Activated CD4-positive, alpha-beta T cell treated with anti-CD3 and anti-CD28 coated beads for 4 hours (primary cell): ENCODE results near the gene ZNF777.
"Not testable (repeated sequence)": the region's sequence is repeated elsewhere in the genome, so short reads cannot be mapped to it uniquely, and the experiment has no call there.

Experiments
- DNase-seq, 2 donors: peaks; one replicate each; pipeline ENCODE4 v3.0.0-alpha.2; 2020

Gene ZNF777

DNA sequence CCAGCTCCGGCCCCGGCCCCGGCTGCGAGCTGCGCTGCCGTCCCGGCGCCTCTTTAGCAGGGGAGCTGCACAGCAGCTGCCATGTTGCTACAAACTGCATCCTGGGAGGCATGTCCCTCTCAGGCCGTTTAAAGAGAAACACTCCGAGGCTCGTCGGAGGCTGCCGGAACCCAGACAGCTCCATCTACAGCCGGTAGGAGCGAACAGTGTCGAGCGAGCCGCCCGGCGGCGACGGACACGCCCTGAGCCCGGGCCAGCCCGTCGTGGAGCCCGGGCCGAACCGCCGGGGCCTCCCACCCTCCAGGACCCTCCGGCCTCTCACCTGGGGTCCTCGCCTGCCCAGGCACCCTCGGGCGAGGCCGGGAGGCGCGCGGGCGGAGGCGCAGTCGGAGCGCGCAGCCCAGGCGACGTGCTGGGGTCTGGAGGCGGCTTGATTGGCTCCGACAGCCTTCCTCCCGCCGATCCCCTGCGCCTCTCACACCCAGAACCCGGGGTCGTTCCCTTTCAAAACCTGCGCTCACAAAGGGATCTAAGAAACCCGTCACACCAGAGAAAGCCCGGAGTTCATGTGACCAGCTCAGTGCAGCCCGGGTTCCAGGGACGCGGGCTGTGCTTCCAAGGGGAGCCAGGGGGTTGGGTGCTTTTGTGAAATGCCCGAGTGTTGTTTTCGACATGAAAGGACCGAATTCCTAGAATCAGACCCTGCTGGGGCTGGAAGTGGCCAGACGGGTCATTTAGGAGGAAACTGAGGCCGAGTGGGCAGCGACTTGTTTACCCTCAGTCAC is at the start of gene ZNF777:
Gene ZNF777, minus strand, starts transcription at position 570 of the 785 bp plus-strand sequence. CDS start 5,040 bp downstream, outside the sequence.
- peak; percentile 76 to 79 for DNase-seq

DNA sequence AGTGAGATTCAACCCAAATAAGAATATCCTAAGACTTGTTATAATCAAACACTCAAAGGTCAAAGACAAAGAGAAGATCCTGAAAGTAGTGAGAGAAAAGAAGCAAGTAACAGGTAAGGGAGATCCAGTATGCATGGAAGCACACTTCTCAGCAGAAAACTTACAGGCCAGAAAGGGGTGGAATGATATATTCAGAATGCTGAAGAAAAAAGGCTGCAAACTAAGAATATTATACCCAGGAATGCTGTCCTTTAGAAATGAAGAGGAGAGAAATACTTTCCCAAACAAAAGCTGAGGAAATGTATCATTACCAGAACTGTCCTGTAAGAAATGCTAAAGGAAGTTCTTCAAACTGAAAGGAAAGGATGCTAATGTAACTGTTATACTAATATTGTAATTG is 49.4 kb upstream of the ZNF777 start:
- DNase-seq, result no peak

DNA sequence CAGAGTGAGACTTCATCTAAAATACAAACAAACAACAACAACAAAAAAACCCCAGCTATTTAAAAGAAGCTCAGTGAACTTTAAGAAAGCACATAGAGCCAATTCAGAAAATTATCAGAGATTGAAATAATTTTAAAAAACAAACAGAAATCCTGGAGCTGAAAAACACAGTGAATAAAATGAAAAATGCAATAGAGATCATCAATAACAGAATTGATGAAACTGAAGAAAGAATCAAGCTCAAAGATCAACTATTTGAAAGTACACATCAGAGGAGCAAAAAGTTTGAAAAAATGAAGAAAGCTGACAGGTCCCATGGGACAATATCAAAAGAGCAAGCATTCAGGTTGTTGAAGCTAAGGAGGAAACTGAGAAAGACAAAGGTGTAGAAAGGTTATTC is 48.9 kb upstream of the ZNF777 start:
- DNase-seq, result no peak

DNA sequence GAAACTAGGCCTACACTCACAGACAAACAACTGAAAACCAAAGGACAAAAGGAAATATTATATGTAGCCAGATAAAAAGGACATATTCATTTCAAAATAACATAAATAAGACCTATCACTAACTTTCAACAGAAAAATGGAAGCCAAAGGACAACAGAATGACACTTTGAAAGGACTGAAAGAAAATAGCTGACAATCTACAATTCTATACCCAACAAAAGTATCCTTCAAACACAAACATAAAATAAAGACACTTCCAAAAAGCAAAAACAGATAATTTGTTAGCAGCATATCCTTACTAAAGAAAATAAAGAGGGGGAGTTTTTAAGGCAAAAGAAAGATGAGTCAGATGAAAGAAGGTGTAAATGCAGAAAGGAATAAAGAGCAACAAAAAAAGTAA is 44.7 kb upstream of the ZNF777 start:
- no peak for DNase-seq

DNA sequence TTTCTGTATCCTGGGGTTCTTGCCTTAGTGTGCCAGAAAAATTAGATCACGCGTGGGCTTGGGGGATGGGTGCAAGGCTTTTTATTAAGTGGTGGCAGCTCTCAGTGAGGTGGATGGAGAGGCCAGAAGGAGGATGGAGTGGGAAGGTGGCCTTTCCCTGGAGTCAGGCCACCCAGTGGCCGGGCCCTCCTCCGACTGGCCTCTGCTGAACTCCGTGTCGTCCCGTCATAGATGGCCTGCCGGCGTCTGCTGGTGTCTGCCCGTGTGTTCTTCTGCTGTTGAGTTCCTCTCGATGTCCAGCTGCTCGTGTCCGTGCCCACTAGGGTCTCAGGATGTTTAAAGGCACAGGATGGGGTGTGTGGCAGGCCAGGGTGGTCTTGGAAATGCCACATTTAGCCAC is 40.8 kb upstream of the ZNF777 start:
- no peak for DNase-seq

DNA sequence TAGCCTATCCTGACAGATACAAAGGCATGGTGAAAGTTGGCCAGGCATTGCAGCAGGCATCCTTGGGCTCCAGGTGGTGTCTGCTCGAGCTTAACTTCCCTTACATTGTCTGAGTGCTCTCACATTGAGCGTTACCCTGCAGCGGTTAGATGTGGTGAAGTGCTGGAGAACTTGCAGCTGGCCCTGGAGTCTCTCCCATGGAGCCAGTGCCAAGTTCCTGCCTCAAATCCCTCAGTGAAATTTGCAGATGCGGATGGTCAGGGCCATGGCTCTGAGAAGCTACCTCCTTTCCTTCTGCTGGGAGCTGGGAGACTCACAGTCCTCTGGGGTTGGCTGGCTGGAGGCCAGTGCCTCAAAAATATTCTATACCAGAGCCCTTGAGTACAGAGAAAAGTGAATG is 40.0 kb upstream of the ZNF777 start:
- DNase-seq, result no peak

DNA sequence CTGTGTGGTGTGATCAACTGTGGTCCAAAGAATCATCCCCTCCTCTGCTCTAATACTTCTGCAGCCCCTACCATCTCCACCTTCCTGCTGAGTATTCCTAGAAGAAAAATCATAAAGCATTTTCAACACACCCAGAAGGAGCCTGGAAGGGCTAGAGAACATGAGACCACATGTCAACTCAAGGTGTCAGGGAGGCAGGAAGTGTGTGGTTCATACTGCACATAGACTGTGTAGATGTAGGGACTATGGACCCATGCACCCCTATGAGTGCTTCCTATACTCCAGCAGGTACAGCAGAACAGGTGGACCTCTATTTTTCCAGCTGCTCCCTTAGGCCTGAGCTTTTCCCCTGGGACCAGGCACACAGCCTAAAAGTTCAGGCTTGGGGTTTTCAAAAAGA is 39.3 kb upstream of the ZNF777 start:
- no peak for DNase-seq

DNA sequence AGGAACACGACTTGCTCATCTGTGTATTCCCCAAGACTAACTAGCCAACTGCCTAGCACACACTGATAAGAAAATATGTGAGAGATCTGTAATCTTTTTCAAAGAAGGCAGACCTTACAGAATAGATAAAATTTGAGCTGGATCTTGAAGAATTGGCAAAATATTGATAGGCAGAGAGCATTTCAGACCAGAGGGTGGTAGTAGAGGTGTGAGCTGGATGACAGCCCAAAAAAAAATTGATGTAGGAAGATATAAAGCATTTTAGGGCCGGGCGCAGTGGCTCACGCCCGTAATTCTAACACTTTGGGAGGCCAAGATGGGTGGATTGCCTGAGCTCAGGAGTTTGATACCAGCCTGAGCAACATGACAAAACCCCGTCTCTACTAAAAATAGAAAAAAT is 37.9 kb upstream of the ZNF777 start:
- no peak for DNase-seq

DNA sequence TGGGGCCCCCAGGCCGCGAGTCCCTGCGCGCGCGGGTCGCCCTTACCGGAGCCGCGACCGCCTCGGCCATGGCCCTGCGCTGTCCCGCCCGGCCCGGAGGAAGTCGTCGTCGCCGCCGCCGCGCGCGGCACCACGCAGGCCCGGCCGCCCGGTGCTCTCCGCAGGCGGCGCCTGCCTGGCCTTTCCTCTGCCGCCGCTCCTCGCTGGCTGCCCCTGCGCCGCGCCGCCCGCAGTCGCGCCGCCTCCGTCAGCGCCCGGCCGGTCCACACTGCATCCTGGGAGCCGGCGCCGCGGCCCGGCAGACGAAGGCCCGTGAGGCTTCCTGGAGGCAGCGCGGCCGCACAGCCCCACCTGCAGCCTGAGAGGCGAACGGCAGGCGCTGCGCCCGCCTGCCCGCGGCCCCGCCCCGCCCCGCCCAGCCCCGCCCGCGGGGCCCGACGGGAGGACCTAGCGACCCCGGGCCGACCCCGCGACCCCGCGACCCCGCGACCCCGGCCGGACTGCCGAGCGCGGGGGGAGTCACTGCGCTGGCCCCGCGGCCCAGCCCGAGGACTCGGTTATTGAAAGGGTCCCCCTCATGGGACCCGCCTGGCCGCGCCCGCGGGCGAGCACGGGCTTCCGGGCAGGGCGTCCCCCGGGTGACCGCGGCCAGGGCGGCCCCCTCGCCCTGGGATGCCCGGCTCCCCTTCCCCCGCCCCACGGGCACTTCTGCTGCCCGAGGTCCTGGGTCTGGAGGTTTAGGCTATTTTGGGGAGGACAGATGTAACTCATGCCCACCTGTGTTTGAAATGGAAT is 36.8 kb upstream of the ZNF777 start, which contains the start of gene ZNF746:
Gene ZNF746, minus strand, starts transcription at position 343 of the 795 bp plus-strand sequence. Its CDS starts 273 bp downstream, at position 70.
- DNase-seq, result peak; percentile 70 to 78

DNA sequence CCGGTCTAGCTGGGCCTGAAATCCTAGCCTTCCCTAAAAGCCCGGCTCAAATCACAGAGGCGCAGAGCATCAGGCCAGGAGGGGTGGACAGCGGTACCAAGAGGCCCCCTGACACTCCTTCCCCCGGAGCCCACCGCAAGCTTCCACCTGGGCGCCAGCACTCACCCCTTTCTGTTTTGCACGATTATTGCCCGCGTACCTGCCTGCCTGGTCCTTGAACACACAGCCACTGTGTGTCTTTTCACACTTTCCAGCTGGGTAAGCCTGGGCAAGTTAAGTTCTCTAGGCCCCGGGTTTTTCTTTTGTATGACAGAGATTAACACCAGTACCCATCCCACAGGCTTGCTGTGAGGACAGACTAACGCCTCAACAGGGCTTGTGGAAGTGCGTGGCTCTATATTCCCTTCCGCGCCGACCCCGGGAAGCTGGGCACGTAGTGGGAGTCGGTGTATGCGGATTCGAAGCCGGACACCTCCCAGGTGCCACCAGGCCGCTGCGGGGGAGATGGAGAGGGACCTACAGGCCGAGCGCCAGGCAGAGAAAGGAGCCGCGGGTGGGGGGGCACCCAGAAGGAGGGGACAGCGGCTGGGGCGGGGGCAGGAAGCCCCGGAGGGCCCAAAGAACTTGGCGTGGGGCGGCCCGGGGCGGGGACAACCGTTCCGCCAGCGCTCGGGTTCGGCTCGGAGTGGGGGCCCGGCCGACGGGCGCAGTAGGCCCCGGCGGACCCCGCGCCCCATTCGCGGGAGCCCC is 36.0 kb upstream of the ZNF777 start:
- DNase-seq, result peak; percentile 47 to 57

DNA sequence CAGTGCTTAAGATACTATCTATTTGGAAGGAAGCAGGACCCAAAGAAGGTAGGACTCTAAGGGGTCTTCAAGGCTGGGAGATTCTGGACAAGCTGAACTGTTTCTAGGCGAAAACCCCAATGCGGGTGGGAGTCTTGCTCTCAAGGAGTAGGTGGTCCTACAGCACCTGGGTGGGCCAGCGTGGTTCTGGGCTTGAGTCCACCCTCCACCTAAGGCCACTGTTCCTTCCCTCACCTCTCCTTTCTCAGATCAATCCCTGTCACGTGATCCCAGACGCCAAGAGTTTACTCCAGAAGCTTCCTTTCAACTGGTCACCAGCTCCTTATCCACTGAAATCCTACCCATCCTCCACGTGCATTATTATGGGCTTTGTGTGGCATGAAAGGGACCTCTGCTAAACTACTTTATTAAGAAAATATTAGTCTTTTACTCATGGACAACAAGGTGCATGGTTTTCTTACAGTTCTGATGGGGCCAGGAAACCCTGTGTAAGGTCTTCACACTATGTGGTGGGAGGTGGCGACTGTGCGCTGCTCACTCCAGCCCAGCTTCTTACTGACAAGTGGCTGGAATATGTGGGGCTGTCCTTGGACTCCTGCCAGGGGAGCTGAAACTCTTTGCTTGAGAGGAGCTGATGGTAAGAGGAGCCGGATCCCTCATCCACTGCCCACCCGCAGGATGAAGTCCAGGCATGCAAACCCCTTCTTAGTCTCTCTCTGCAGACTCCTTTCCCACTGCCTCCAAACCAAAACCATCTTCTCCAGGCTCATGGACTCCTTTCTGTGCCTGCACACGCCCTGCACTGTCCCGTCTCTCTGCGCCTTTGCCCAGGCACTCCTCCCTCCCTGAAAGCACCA is 35.2 kb upstream of the ZNF777 start:
- DNase-seq, result no peak

DNA sequence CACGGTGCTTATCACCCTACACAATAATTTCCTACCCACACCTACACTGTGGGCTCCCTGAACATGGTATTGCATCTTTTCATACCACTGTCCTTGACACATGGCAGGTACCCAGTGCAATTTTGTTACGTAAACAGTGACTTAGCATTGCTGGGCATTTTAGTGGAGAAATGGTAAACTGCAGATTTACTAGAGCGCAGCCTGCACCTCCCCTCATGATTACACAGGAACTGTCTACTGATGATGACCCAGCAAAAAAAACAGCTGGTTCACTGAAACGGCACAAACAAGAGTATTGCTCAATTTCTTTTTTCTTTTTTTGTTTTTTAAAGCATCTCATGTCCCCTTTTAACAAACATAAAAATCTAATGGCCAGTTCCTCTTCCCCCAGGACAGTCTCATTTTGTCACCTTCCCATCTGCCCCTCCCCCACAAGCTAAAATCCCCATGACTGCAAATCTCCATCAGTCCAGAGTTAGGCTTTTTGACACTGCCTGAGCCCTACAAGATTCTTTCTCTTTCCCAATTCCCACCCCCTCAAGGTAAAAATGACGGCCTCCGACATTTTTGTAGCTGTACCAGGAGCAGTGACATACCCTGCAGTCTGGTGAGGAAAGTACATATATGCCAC is 34.0 kb upstream of the ZNF777 start:
- no peak for DNase-seq

DNA sequence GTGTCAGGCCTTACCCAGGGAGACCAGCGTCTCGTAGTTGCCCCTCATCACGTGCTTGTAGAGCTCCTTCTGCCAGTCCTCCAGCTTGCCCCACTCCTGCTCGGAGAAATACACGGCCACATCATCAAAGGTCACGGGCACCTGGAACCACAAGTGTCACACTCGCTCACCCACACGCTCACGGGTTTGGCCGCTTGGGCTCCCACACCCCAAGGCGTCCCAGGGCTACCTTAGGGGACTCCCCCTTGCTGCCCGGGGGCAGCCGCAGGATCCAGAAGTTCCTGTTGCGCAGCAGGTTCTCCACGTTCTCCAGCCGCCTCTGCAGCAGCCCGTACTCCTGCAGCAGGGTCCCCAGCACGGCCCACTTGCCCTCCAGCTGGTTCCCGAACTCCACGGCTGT is 33.1 kb upstream of the ZNF777 start:
- not testable (repeated sequence) for DNase-seq

DNA sequence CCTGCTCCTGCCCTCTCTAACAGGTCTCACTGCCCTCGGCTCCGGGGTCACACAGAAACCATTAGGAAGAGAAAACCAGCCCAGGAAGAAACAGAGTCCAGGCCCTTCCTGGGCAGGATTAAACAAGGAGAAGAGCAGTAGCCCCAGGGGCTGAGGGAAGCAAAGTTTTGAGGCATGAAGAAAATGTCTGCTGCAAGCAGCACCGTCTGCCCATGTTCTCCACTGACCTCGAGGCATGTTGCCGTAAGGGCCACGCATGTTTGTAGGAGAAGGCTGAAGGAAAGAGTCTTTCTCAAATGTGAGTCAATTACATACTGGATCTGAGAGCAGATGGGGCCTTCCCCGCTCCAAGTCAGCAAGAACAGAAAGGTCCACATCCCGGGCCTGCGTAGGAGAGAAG is 32.5 kb upstream of the ZNF777 start:
- no peak for DNase-seq

DNA sequence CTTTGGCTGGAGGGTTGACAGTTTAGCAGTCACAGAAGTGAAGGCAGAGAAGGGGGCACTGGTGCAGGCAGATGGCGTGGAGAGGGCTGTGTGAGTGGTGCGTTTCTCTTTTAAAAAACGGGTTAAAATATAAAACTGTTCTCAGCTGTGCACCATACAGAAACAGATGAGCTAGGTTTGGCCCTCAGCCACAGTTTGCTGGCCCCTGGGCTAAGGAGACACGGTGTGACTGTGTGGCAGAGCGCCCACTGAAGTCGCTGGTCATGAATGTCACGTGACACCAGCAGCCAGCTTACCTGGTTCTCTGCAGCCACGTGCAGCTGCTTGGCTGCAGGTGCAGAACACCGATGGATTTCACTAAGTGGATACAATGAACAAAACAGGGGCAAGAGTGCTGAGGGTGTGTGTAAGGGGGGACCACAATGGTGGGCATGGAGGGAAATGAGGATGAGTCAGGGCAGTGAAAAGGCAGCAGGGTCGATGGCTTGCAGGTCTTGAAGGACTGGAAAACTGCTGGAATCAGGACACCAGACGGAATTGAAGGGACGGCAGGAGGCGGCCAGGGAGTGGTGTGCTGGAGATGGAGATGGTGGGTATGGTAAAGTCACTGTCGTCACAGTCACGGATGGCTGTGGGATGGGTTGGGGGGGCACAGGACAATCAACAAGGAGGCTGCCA is 29.4 kb upstream of the ZNF777 start:
- no peak for DNase-seq

DNA sequence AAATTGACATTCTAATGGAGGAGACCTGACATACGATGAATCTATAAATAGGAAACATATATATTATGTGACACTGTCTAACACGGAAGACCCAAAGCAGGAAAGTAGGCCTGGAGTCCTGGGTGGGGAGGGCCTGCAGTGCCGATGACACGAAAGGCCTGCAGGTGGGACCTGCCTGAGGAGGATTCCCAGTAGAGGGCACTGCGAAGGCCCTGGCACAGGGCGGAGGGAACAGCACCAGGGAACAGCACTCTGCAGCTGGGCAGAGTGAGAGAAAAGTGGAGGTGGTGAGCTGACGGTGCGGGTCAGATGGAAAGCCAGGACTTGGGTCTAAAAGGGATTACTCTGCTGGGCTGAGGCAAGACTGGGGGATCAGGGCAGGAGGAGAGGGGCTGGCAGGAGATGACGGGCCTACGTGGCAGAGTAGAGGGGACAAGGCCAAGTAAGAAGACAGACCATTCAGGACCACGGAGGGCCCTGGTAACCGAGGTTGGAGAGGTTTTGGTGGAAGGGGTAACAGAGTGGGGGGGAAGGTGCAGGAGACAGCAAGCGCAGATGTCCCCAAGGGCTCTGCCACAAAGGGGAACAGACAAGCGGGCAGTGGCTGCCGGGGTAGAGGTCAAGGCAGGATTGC is 28.6 kb upstream of the ZNF777 start:
- no peak for DNase-seq

DNA sequence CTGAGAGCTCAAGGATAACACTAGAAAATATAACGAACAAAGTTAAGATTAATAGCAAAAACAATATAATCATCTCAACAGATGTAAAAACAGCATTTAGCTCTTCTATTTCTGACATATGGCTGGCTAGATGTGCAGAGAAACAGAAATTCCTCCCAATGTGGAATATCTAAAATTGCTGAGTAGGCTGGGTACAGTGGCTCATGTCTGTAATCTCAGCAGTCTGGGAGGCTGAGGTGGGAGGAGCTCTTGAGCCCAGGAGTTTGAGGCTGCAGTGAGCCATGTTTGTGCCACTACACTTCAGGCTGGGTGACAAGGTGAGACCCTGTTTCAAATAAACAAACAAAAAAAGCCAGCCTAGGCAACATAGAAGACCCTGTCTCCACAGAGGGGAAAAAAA is 18.7 kb upstream of the ZNF777 start:
- no peak for DNase-seq

DNA sequence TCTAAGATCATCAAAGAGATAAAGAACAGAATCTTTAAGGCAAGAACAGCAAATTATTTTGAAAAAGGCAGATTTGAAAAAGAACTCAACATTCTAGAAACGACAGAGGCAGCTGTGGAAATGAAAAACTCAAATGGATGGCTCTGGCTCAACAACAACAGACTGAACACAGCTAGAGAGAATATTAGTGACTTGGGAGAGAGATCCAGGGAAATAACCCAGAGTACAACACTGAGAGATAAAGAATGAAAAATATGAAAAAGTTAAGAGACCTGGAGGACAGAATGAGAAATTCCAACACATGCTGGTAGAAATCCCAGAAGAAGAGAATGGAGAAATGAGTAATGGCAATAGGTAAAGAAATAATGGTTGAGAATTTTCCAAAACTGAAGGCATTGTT is 17.9 kb upstream of the ZNF777 start:
- DNase-seq, result no peak

DNA sequence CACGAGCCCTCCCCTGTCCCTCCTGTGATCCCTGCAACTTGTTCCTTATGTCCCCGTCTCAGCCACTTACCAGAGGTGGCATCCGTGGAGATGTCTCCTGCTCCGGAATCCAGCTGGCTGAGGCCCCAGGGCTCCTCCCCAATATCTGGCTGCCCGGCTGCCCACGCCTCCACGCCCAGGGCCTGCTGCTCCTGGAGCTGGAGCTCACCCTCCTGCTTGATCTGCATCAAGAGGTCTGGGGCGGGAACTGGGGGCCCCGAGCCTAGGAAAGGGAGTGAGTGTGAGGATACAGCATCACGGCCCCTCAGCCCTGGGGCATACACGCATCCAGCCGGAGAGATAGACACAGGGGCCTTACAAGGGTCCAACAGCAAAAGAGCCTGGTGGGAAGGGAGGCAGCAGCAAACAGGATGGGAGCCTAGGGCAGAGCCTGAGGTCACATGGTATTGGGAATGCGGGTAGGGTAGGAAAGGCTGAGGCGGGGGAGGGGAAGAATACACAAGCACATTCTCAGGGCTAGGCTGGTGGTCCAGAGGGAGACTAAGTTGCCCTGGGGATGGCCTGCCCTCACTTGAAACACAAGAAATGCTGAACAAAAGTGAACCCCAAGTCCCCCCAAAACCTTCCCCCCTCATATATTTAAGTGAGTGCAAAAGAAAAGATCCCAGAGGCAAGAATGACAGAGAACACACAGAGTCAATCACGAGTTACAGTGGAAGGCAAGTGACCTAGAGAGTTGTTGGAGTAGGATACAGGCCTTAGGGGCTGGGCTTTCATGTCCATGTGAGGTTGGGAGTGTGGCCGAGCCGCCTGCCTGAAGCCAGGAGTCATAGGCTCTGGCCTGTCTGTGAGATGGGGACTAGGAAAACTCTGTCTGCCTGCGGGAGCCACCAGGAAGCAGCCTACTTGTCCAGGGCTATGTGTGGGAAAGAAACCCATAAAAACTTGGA is 16.9 kb upstream of the ZNF777 start:
- no peak for DNase-seq

DNA sequence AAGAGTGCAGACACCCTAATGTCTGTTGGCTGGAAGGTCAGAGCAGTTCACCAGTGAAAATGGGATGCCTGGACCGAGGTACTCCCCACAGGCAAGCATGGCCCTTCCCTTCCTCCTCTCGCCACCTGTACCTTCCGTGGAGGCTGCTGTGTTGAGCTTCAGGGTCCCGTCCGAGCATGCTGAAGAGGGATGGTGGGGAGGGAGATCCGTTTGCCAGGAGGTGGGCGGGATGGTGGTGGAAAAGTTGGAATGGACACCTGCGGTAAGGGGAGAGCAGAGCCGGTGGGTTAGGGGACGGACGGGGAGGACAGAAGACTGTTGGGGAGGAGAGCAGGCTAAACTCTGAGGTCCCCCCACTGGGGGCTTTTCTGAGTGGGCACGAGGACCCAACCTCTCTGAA is 15.9 kb upstream of the ZNF777 start:
- no peak for DNase-seq
